GM23338 (cell line): ENCODE results near the gene COL25A1. TPM values are rescaled to one million over a fixed set of nuclear protein-coding genes. Genes with fewer than 3 reads are reported as not detected.
A peak's percentile ranks its signal among the peaks of the same experiment; 100 is the strongest.

Experiments
- ATAC-seq: fragments of 200-7000 bp; cut with Tn5 transposase; 3 replicates; pipeline ENCODE4 v1.9.1; 2020
- DNase-seq: peaks from one replicate; pipeline ENCODE4 v3.0.0-alpha.2; 2015; ENCODE audit warnings: low spot score
- H2AFZ ChIP-seq: fragments of 200-600 bp; sonication (generic); 2 replicates; pipeline ENCODE4 v1.8.0; 2016; ENCODE audit warnings: antibody characterized with exemption, mild to moderate bottlenecking, moderate library complexity
- H3F3A ChIP-seq: fragments of 200-600 bp; sonication (generic); replicated peaks from 2 replicates; pipeline ENCODE4 v1.8.0; 2017; ENCODE audit warnings: antibody characterized with exemption, mixed run types, low read depth
- H3K27ac ChIP-seq: fragments of 200-600 bp; sonication (generic); 2 replicates; pipeline ENCODE4 v1.6.1; 2016; ENCODE audit warnings: low read depth
- H3K27me3 ChIP-seq: fragments of 200-600 bp; sonication (generic); 2 replicates; pipeline ENCODE4 v1.8.0; 2016; ENCODE audit warnings: mild to moderate bottlenecking, mixed run types, moderate library complexity; ENCODE audit not compliant: insufficient read depth
- H3K36me3 ChIP-seq: fragments of 200-600 bp; sonication (generic); 2 replicates; pipeline ENCODE4 v1.8.0; 2016; ENCODE audit warnings: mild to moderate bottlenecking; ENCODE audit not compliant: insufficient read depth
- H3K4me1 ChIP-seq: fragments of 200-600 bp; sonication (generic); 2 replicates; pipeline ENCODE4 v1.8.0; 2016; ENCODE audit warnings: mild to moderate bottlenecking, moderate library complexity; ENCODE audit not compliant: insufficient read depth
- H3K4me2 ChIP-seq: fragments of 200-600 bp; sonication (generic); 2 replicates; pipeline ENCODE4 v1.7.1; 2017; ENCODE audit warnings: mixed run types
- H3K4me3 ChIP-seq: fragments of 200-600 bp; sonication (generic); 2 replicates; pipeline ENCODE4 v1.6.1; 2016; ENCODE audit warnings: mixed run types
- H3K79me2 ChIP-seq: fragments of 200-600 bp; sonication (generic); replicated peaks from 2 replicates; pipeline ENCODE4 v1.8.0; 2017; ENCODE audit warnings: mild to moderate bottlenecking; ENCODE audit not compliant: insufficient read depth
- H3K9me2 ChIP-seq: fragments of 200-600 bp; sonication (generic); 2 replicates; pipeline ENCODE4 v1.8.0; 2017; ENCODE audit not compliant: insufficient read depth
- H4K20me1 ChIP-seq: fragments of 200-600 bp; sonication (generic); replicated peaks from 2 replicates; pipeline ENCODE4 v1.8.0; 2017; ENCODE audit warnings: mild to moderate bottlenecking; ENCODE audit not compliant: insufficient read depth
- H3K27ac Mint-ChIP-seq: 2 replicates; pipeline ENCODE4 v1.8.0; 2020; ENCODE audit warnings: inconsistent platforms, mild to moderate bottlenecking, moderate library complexity, mixed read lengths
- H3K27me3 Mint-ChIP-seq: 3 replicates; pipeline ENCODE4 v1.8.0; 2022; ENCODE audit warnings: low read depth, mild to moderate bottlenecking, moderate library complexity, mixed read lengths, inconsistent platforms; ENCODE audit not compliant: insufficient read depth, poor library complexity
- H3K36me3 Mint-ChIP-seq: 3 replicates; pipeline ENCODE4 v1.8.0; 2021; ENCODE audit warnings: low read depth, mild to moderate bottlenecking, inconsistent platforms, moderate library complexity, mixed read lengths
- H3K4me1 Mint-ChIP-seq: 3 replicates; pipeline ENCODE4 v1.8.0; 2020; ENCODE audit warnings: mild to moderate bottlenecking, inconsistent platforms, mixed read lengths
- H3K4me3 Mint-ChIP-seq: 3 replicates; pipeline ENCODE4 v1.8.0; 2021; ENCODE audit warnings: moderate library complexity, mild to moderate bottlenecking, inconsistent platforms, mixed read lengths
- H3K9me3 Mint-ChIP-seq: 3 replicates; pipeline ENCODE4 v1.8.0; 2020; ENCODE audit warnings: moderate library complexity, mild to moderate bottlenecking, inconsistent platforms, mixed read lengths
- CREB1 ChIP-seq: fragments of 250-450 bp; sonication (Bioruptor Pico); IDR thresholded peaks from 2 replicates; pipeline ENCODE4 v1.5.0; 2020; ENCODE audit warnings: low read depth, mild to moderate bottlenecking, moderate library complexity
- CTCF ChIP-seq, 2 experiments: fragments of 200-600 bp in 1 of 2; sonication (generic) in 1 of 2; conservative IDR thresholded peaks; 2 replicates each; pipeline versions ENCODE4 v1.5.1 to v1.6.1; 2016 to 2017; ENCODE audit warnings: antibody characterized with exemption in 2 of 2, low read depth in 2 of 2, mild to moderate bottlenecking in 2 of 2, moderate library complexity in 1 of 2
- ETS1 ChIP-seq: IDR thresholded peaks from 2 replicates; pipeline ENCODE4 v1.6.1; 2016; ENCODE audit warnings: antibody characterized with exemption
- EZH2 ChIP-seq: fragments of 200-600 bp; sonication (generic); IDR thresholded peaks from one replicate; pipeline ENCODE4 v1.8.0; 2017; ENCODE audit warnings: antibody characterized with exemption, mild to moderate bottlenecking, low read depth; ENCODE audit not compliant: unreplicated experiment
- EZH2phosphoT487 ChIP-seq: fragments of 200-600 bp; sonication (generic); IDR thresholded peaks from one replicate; pipeline ENCODE4 v1.8.1; 2018; ENCODE audit warnings: antibody characterized with exemption; ENCODE audit not compliant: unreplicated experiment
- JUNB ChIP-seq: IDR thresholded peaks from one replicate; pipeline ENCODE4 v1.6.1; 2016; ENCODE audit warnings: antibody characterized with exemption; ENCODE audit not compliant: unreplicated experiment
- NANOG ChIP-seq: IDR thresholded peaks from 2 replicates; pipeline ENCODE4 v1.6.1; 2016; ENCODE audit warnings: antibody characterized with exemption, borderline replicate concordance
- REST ChIP-seq: IDR thresholded peaks from one replicate; pipeline ENCODE4 v1.6.1; 2018; ENCODE audit warnings: antibody characterized with exemption; ENCODE audit not compliant: unreplicated experiment
- STAT1 ChIP-seq: IDR thresholded peaks from one replicate; pipeline ENCODE4 v1.6.1; 2016; ENCODE audit warnings: antibody characterized with exemption; ENCODE audit not compliant: unreplicated experiment
- ZNF331 ChIP-seq: fragments of 250-450 bp; sonication (Bioruptor Pico); IDR thresholded peaks from 2 replicates; pipeline ENCODE4 v1.5.0; 2020; ENCODE audit warnings: low read depth, mild to moderate bottlenecking, moderate library complexity
- polyA plus RNA-seq: library from polyadenylated mRNA; unstranded; fragments of >200 nt; fragmentation: Nextera tagmentation; extraction: Ambion mirVana; gene quantifications from 2 replicates; pipeline ENCODE4 v1.2.1, GENCODE V29; 2016
- total RNA-seq: library from RNA; depleted of rRNA; stranded (reverse); fragments of >200 nt; shearing (Covaris generic); gene quantifications from 2 replicates; pipeline ENCODE4 v1.2.3, GENCODE V29; 2014

COL25A1 gene
- total and polyA plus RNA-seq, 2 experiments from 2014 or later = 3.9 to 5.6 TPM

- no peaks in the 10 kb centered on the region for H3K36me3 Mint-ChIP-seq
Measured at GRCh38 chr4:108933046-108933445, 369.4 kb downstream of the COL25A1 start.

GRCh38 chr4:108931926-108932325, 370.5 kb downstream of the COL25A1 start:
- DNase-seq (no peak), ATAC-seq (no peak)
- H3K9me2 ChIP-seq = no peaks in the 10 kb centered on the region
- H4K20me1 ChIP-seq = no peaks in the 10 kb centered on the region
- Mint-ChIP-seq H3K27me3 (no peaks in the 10 kb centered on the region), H3K4me3 (no peak overlapping the region), H3K4me1 (peaks cover 13% of the 10 kb centered on the region), H3K27ac (no peak overlapping the region), H3K36me3 (no peaks in the 10 kb centered on the region), H3K9me3 (no peaks in the 10 kb centered on the region)
- H3F3A ChIP-seq = no peaks in the 10 kb centered on the region
- no peak overlapping the region for H3K27ac ChIP-seq
- H3K4me3 ChIP-seq = no peak overlapping the region
- H3K4me2 ChIP-seq = no peak overlapping the region
- H3K79me2 ChIP-seq = no peaks in the 10 kb centered on the region
- no peak overlapping the region for H2AFZ ChIP-seq
- H3K4me1 ChIP-seq = peaks cover 7% of the 10 kb centered on the region; the same call in 1 of the 2 replicates
- no peak for TF ChIP-seq CREB1 (CRISPR knock-in tag)
- TF ChIP-seq JUNB = no peak
- TF ChIP-seq CTCF (conservative IDR thresholded peaks at IDR 0.05; ENCODE audit: low read depth in 2 of 2) = 0 out of 4 replicates have a peak, but pooled peaks of 1 of the 2 experiments have one; percentile 2
- H3K36me3 ChIP-seq = no peaks in the 10 kb centered on the region
- H3K27me3 ChIP-seq = no peaks in the 10 kb centered on the region

More at GRCh38 chr4:108933046-108933445, 369.4 kb downstream of the COL25A1 start:
- H3K27ac Mint-ChIP-seq = no peak overlapping the region
- H3K27me3 Mint-ChIP-seq = no peaks in the 10 kb centered on the region
- H3K27ac ChIP-seq = no peak overlapping the region
- peaks cover 7% of the 10 kb centered on the region; the same call in 1 of the 2 replicates for H3K4me1 ChIP-seq
- no peaks in the 10 kb centered on the region for H3K36me3 ChIP-seq
- no peaks in the 10 kb centered on the region for H3K9me2 ChIP-seq
- H3K4me3 Mint-ChIP-seq = no peak overlapping the region
- H2AFZ ChIP-seq = no peak overlapping the region
- H3F3A ChIP-seq = no peaks in the 10 kb centered on the region
- H3K4me2 ChIP-seq = no peak overlapping the region
- no peaks in the 10 kb centered on the region for H3K27me3 ChIP-seq
- no peak for ATAC-seq
- no peaks in the 10 kb centered on the region for H3K79me2 ChIP-seq
- TF ChIP-seq EZH2phosphoT487 (no peak), STAT1 (no peak), EZH2 (no peak)
- no peak overlapping the region for H3K4me3 ChIP-seq
- DNase-seq = no peak
- no peaks in the 10 kb centered on the region for H3K9me3 Mint-ChIP-seq
- H4K20me1 ChIP-seq = no peaks in the 10 kb centered on the region
- peaks cover 16% of the 10 kb centered on the region for H3K4me1 Mint-ChIP-seq

- H3K9me3 Mint-ChIP-seq = no peaks in the 10 kb centered on the region
- Histone ChIP-seq H3K4me3 (no peak overlapping the region), H3K9me2 (no peaks in the 10 kb centered on the region), H3K4me1 (peaks cover 14% of the 10 kb centered on the region), H3K79me2 (no peaks in the 10 kb centered on the region), H3K4me2 (no peak overlapping the region), H4K20me1 (no peaks in the 10 kb centered on the region), H3K27ac (no peak overlapping the region), H2AFZ (no peak overlapping the region), H3K36me3 (no peaks in the 10 kb centered on the region), H3F3A (no peaks in the 10 kb centered on the region), H3K27me3 (no peaks in the 10 kb centered on the region)
- ATAC-seq (no peak), DNase-seq (no peak)
- H3K4me3 Mint-ChIP-seq = no peak overlapping the region
- no peaks in the 10 kb centered on the region for H3K36me3 Mint-ChIP-seq
- H3K4me1 Mint-ChIP-seq = peaks cover 17% of the 10 kb centered on the region
- H3K27ac Mint-ChIP-seq = no peak overlapping the region
- no peaks in the 10 kb centered on the region for H3K27me3 Mint-ChIP-seq
- TF ChIP-seq EZH2phosphoT487 (no peak), NANOG (no peak), ETS1 (no peak), REST (no peak), ZNF331 (CRISPR knock-in tag) (no peak), JUNB (no peak)
Measured at GRCh38 chr4:108930186-108930585, 372.3 kb downstream of the COL25A1 start.
